Stimulated activated CD8-positive, alpha-beta memory T cell treated with anti-CD3 and anti-CD28 coated beads, Interleukin-4, amount 100 ng/mL, for 1 hour (primary cell): ENCODE results near the gene PCID2.

Experiments
- DNase-seq, 2 donors: peaks; one replicate each; pipeline ENCODE4 v3.0.0-alpha.2; 2020; ENCODE audit warnings: low read depth in 2 of 2, low spot score in 1 of 2

Gene PCID2

GRCh38 chr13:113150550-113151365 is 57.7 kb downstream of the PCID2 start:
- DNase-seq: no peak

GRCh38 chr13:113149711-113150549 is 58.5 kb downstream of the PCID2 start:
- no peak for DNase-seq

- no peak for DNase-seq
Observed at GRCh38 chr13:113148940-113149503, 59.4 kb downstream of the PCID2 start.

GRCh38 chr13:113148407-113148806 is 60.1 kb downstream of the PCID2 start:
- no peak for DNase-seq

GRCh38 chr13:113147206-113147605 is 61.3 kb downstream of the PCID2 start:
- no peak for DNase-seq

- DNase-seq: no peak
Observed at GRCh38 chr13:113146750-113147149, 61.7 kb downstream of the PCID2 start.

GRCh38 chr13:113145911-113146598 is 62.4 kb downstream of the PCID2 start:
- DNase-seq: no peak

- DNase-seq: no peak
Observed at GRCh38 chr13:113145496-113145895, 63.0 kb downstream of the PCID2 start.

- no peak for DNase-seq
Observed at GRCh38 chr13:113144255-113144629, 64.2 kb downstream of the PCID2 start.

- DNase-seq: no peak
Observed at GRCh38 chr13:113143466-113144254, 64.8 kb downstream of the PCID2 start.

GRCh38 chr13:113142876-113143275 is 65.6 kb downstream of the PCID2 start:
- no peak for DNase-seq

GRCh38 chr13:113141601-113141970 is 66.9 kb downstream of the PCID2 start:
- DNase-seq: no peak

GRCh38 chr13:113140677-113141600 is 67.5 kb downstream of the PCID2 start:
- no peak for DNase-seq

GRCh38 chr13:113139577-113139976 is 68.9 kb downstream of the PCID2 start:
- DNase-seq: no peak

GRCh38 chr13:113138792-113139551 is 69.5 kb downstream of the PCID2 start:
- DNase-seq: no peak

GRCh38 chr13:113137691-113138298 is 70.7 kb downstream of the PCID2 start:
- no peak for DNase-seq

- DNase-seq: no peak
Observed at GRCh38 chr13:113135281-113135760, 73.1 kb downstream of the PCID2 start.
